ENCODE results near the gene EIF4E1B.

Gene EIF4E1B

GRCh38 chr5:176620333-176620981 is 10.0 kb upstream of the EIF4E1B start:
- no peaks in the 10 kb centered on the region for H3K36me3 ChIP-seq (ENCODE audit: insufficient read depth, low read length)
- no peaks in the 10 kb centered on the region for H3K4me1 ChIP-seq (ENCODE audit: insufficient read depth, low read length)
- H3K9ac ChIP-seq (ENCODE audit: low read length), result no peak overlapping the region
- no peak overlapping the region for H3K27ac ChIP-seq (ENCODE audit: low read depth, low read length)
- H3K4me3 ChIP-seq (ENCODE audit: low read depth in 1 of 2, low read length in 2 of 2), result no peak overlapping the region
- H3K27me3 ChIP-seq (ENCODE audit: control insufficient read depth in 1 of 2, insufficient read depth in 2 of 2, low read length in 2 of 2), result peaks cover 36 to 73% of the 10 kb centered on the region in 2 donors
- H3K9me3 ChIP-seq (ENCODE audit: low read length), result no peaks in the 10 kb centered on the region

- no peak overlapping the region for H3K27ac ChIP-seq (ENCODE audit: low read depth, low read length)
Observed at GRCh38 chr5:176621661-176622079, 8.8 kb upstream of the EIF4E1B start.

GRCh38 chr5:176624142-176624541 is 6.3 kb upstream of the EIF4E1B start:
- peaks cover 38 to 67% of the 10 kb centered on the region in 2 donors for H3K27me3 ChIP-seq (ENCODE audit: control insufficient read depth in 1 of 2, insufficient read depth in 2 of 2, low read length in 2 of 2)
- no peak overlapping the region for H3K9ac ChIP-seq (ENCODE audit: low read length)
- no peaks in the 10 kb centered on the region for H3K36me3 ChIP-seq (ENCODE audit: insufficient read depth, low read length)
- no peak overlapping the region for H3K4me3 ChIP-seq (ENCODE audit: low read depth in 1 of 2, low read length in 2 of 2)
- no peaks in the 10 kb centered on the region for H3K9me3 ChIP-seq (ENCODE audit: low read length)
- no peak overlapping the region for H3K27ac ChIP-seq (ENCODE audit: low read depth, low read length)
- no peaks in the 10 kb centered on the region for H3K4me1 ChIP-seq (ENCODE audit: insufficient read depth, low read length)

More at GRCh38 chr5:176621661-176622079, 8.8 kb upstream of the EIF4E1B start:
- H3K4me3 ChIP-seq (ENCODE audit: low read depth in 1 of 2, low read length in 2 of 2), result no peak overlapping the region
- no peak overlapping the region for H3K9ac ChIP-seq (ENCODE audit: low read length)
- H3K27me3 ChIP-seq (ENCODE audit: control insufficient read depth in 1 of 2, insufficient read depth in 2 of 2, low read length in 2 of 2), result peaks cover 29 to 65% of the 10 kb centered on the region in 2 donors
- H3K9me3 ChIP-seq (ENCODE audit: low read length), result no peaks in the 10 kb centered on the region
- H3K4me1 ChIP-seq (ENCODE audit: insufficient read depth, low read length), result no peaks in the 10 kb centered on the region
- H3K36me3 ChIP-seq (ENCODE audit: insufficient read depth, low read length), result no peaks in the 10 kb centered on the region

GRCh38 chr5:176624938-176625337 is 5.5 kb upstream of the EIF4E1B start:
- no peaks in the 10 kb centered on the region for H3K4me1 ChIP-seq (ENCODE audit: insufficient read depth, low read length)
- no peak overlapping the region for H3K27ac ChIP-seq (ENCODE audit: low read depth, low read length)
- no peaks in the 10 kb centered on the region for H3K36me3 ChIP-seq (ENCODE audit: insufficient read depth, low read length)
- H3K9ac ChIP-seq (ENCODE audit: low read length), result no peak overlapping the region
- H3K27me3 ChIP-seq (ENCODE audit: control insufficient read depth in 1 of 2, insufficient read depth in 2 of 2, low read length in 2 of 2), result peaks cover 42 to 67% of the 10 kb centered on the region in 2 donors
- no peak overlapping the region for H3K4me3 ChIP-seq (ENCODE audit: low read depth in 1 of 2, low read length in 2 of 2)
- no peaks in the 10 kb centered on the region for H3K9me3 ChIP-seq (ENCODE audit: low read length)

GRCh38 chr5:176625512-176625911 is 5.0 kb upstream of the EIF4E1B start:
- Histone ChIP-seq H3K27ac (ENCODE audit: low read depth, low read length) (no peak overlapping the region), H3K4me3 (ENCODE audit: low read depth in 1 of 2, low read length in 2 of 2) (no peak overlapping the region), H3K36me3 (ENCODE audit: insufficient read depth, low read length) (no peaks in the 10 kb centered on the region), H3K4me1 (ENCODE audit: insufficient read depth, low read length) (no peaks in the 10 kb centered on the region), H3K27me3 (ENCODE audit: control insufficient read depth in 1 of 2, insufficient read depth in 2 of 2, low read length in 2 of 2) (peaks cover 40 to 67% of the 10 kb centered on the region in 2 donors), H3K9me3 (ENCODE audit: low read length) (no peaks in the 10 kb centered on the region), H3K9ac (ENCODE audit: low read length) (no peak overlapping the region)

- no peaks in the 10 kb centered on the region for H3K9me3 ChIP-seq (ENCODE audit: low read length)
- H3K27ac ChIP-seq (ENCODE audit: low read depth, low read length), result no peak overlapping the region
- no peak overlapping the region for H3K4me3 ChIP-seq (ENCODE audit: low read depth in 1 of 2, low read length in 2 of 2)
- peaks cover 33 to 66% of the 10 kb centered on the region in 2 donors for H3K27me3 ChIP-seq (ENCODE audit: control insufficient read depth in 1 of 2, insufficient read depth in 2 of 2, low read length in 2 of 2)
- no peaks in the 10 kb centered on the region for H3K4me1 ChIP-seq (ENCODE audit: insufficient read depth, low read length)
- no peak overlapping the region for H3K9ac ChIP-seq (ENCODE audit: low read length)
- H3K36me3 ChIP-seq (ENCODE audit: insufficient read depth, low read length), result no peaks in the 10 kb centered on the region
Observed at GRCh38 chr5:176625966-176626875, 4.3 kb upstream of the EIF4E1B start.

- H3K9ac ChIP-seq (ENCODE audit: low read length), result no peak overlapping the region
- H3K4me1 ChIP-seq (ENCODE audit: insufficient read depth, low read length), result no peaks in the 10 kb centered on the region
- peaks cover 28 to 62% of the 10 kb centered on the region in 2 donors for H3K27me3 ChIP-seq (ENCODE audit: control insufficient read depth in 1 of 2, insufficient read depth in 2 of 2, low read length in 2 of 2)
- no peaks in the 10 kb centered on the region for H3K36me3 ChIP-seq (ENCODE audit: insufficient read depth, low read length)
- H3K9me3 ChIP-seq (ENCODE audit: low read length), result no peaks in the 10 kb centered on the region
- H3K27ac ChIP-seq (ENCODE audit: low read depth, low read length), result no peak overlapping the region
- H3K4me3 ChIP-seq (ENCODE audit: low read depth in 1 of 2, low read length in 2 of 2), result no peak overlapping the region
Observed at GRCh38 chr5:176626876-176627236, 3.6 kb upstream of the EIF4E1B start.

- Histone ChIP-seq H3K9ac (ENCODE audit: low read length) (no peak overlapping the region), H3K4me1 (ENCODE audit: insufficient read depth, low read length) (no peaks in the 10 kb centered on the region), H3K36me3 (ENCODE audit: insufficient read depth, low read length) (no peaks in the 10 kb centered on the region), H3K27me3 (ENCODE audit: control insufficient read depth in 1 of 2, insufficient read depth in 2 of 2, low read length in 2 of 2) (peaks cover 28 to 62% of the 10 kb centered on the region in 2 donors), H3K27ac (ENCODE audit: low read depth, low read length) (no peak overlapping the region), H3K9me3 (ENCODE audit: low read length) (no peaks in the 10 kb centered on the region), H3K4me3 (ENCODE audit: low read depth in 1 of 2, low read length in 2 of 2) (no peak overlapping the region)
Observed at GRCh38 chr5:176627582-176627981, 2.9 kb upstream of the EIF4E1B start.

- H3K36me3 ChIP-seq (ENCODE audit: insufficient read depth, low read length), result no peaks in the 10 kb centered on the region
- no peak overlapping the region for H3K4me3 ChIP-seq (ENCODE audit: low read depth in 1 of 2, low read length in 2 of 2)
- H3K9me3 ChIP-seq (ENCODE audit: low read length), result no peaks in the 10 kb centered on the region
- no peak overlapping the region for H3K9ac ChIP-seq (ENCODE audit: low read length)
- H3K27me3 ChIP-seq (ENCODE audit: control insufficient read depth in 1 of 2, insufficient read depth in 2 of 2, low read length in 2 of 2), result peaks cover 28 to 72% of the 10 kb centered on the region in 2 donors
- no peaks in the 10 kb centered on the region for H3K4me1 ChIP-seq (ENCODE audit: insufficient read depth, low read length)
- H3K27ac ChIP-seq (ENCODE audit: low read depth, low read length), result no peak overlapping the region
Observed at GRCh38 chr5:176628406-176629228, 1.9 kb upstream of the EIF4E1B start.

GRCh38 chr5:176629317-176629852 is 1.1 kb upstream of the EIF4E1B start:
- Histone ChIP-seq H3K4me3 (ENCODE audit: low read depth in 1 of 2, low read length in 2 of 2) (no peak overlapping the region), H3K4me1 (ENCODE audit: insufficient read depth, low read length) (no peaks in the 10 kb centered on the region), H3K36me3 (ENCODE audit: insufficient read depth, low read length) (no peaks in the 10 kb centered on the region), H3K9me3 (ENCODE audit: low read length) (no peaks in the 10 kb centered on the region), H3K9ac (ENCODE audit: low read length) (no peak overlapping the region), H3K27me3 (ENCODE audit: control insufficient read depth in 1 of 2, insufficient read depth in 2 of 2, low read length in 2 of 2) (peaks cover 28 to 74% of the 10 kb centered on the region in 2 donors), H3K27ac (ENCODE audit: low read depth, low read length) (no peak overlapping the region)
